Measurements from ENCODE around the gene TRIM61. TPM values are rescaled to one million over a fixed set of nuclear protein-coding genes. Genes with fewer than 3 reads are reported as not detected.

Gene TRIM61
- total RNA-seq, 1 donor = 1.1 TPM

DNA sequence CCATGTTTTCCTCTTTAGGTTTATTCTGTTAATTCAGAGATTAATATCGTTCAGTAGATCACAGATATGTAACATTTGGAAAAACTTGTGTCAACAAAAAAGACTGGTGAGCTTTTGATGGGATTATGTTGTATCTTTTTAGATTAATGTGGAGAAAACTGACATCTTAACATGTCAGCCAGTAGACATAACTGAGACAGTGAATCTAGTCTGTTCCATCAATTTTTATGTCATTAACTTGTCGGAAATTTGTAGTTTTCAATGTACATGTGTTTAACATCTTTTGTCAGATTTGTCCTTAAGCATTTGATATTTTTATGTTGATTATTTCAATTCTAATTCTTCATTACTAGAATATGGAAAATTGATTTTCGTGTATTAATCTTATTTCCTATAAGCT lies 58.5 kb downstream of the TRIM61 start:
- DNase-seq (ENCODE audit: low read depth in 2 of 3, low spot score in 2 of 3) = no peak

Small RNAs within 50 kb of the gene (small RNA-seq; reads per million reads assigned to genes)
- gene AC106872.12 = not detected

Other genes with a start within 250 kb of the TRIM61 start
- gene SMIM31, start 223.5 kb downstream of the TRIM61 start, total RNA-seq = not detected
- gene APELA, start 100.5 kb downstream of the TRIM61 start, total RNA-seq = not detected
- not detected for gene TRIM60, start 54.3 kb upstream of the TRIM61 start, total RNA-seq
- gene TRIM75, start 76.2 kb upstream of the TRIM61 start, total RNA-seq = not detected
- gene TMEM192, start 135.2 kb upstream of the TRIM61 start, total RNA-seq = 5.9 TPM
- gene KLHL2, start 229.9 kb upstream of the TRIM61 start, total RNA-seq = 5.4 TPM